Measurements from ENCODE around the gene ATP8B4. TPM values are rescaled to one million over a fixed set of nuclear protein-coding genes. Genes with fewer than 3 reads are reported as not detected.

ATP8B4 gene
- total and polyA plus RNA-seq, 7 donors = 1.2 to 11.1 (median 4.9) TPM

- intact Hi-C loops (cut with DNase I) = loop anchor here (10.0 kb wide), 1 partner anchor 64 kb away; no protein-coding TSS in a partner anchor
These were observed 310.7 kb downstream of the ATP8B4 start for GRCh38 chr15:49808341-49808740.

More at GRCh38 chr15:49808341-49808740, 310.7 kb downstream of the ATP8B4 start:
- WGBS, 2 donors = 76 to 90% methylated on average over 1 of the region's 1 CpG
- DNase-seq = no peak
- Histone ChIP-seq H3K27me3 (no peaks in the 10 kb centered on the region), H3K4me3 (no peak overlapping the region), H3K36me3 (no peaks in the 10 kb centered on the region), H3K4me1 (peaks cover 0 to 9% (median 1%) of the 10 kb centered on the region in 4 donors), H3K9me3 (no peaks in the 10 kb centered on the region), H3K27ac (no peak overlapping the region)
- TF ChIP-seq POLR2AphosphoS5 (IDR thresholded peaks at IDR 0.05) (no peak), CTCF (IDR thresholded peaks at IDR 0.05) (no peak), POLR2A (IDR thresholded peaks at IDR 0.05) (no peak), EP300 (IDR thresholded peaks at IDR 0.05) (no peak)

Small RNA genes lying within 50 kb of the gene (small RNA-seq; reads per million reads assigned to genes)
- 0 reads per million in 3 donors for gene RNA5SP394

Other genes starting within 250 kb of the ATP8B4 start
- under 1 TPM in 2 of 4 donors, not detected in 2; 0.33 to 0.36 TPM for gene SLC27A2, start 63.0 kb upstream of the ATP8B4 start, total RNA-seq
- gene SLC27A2, start 63.0 kb upstream of the ATP8B4 start, polyA plus RNA-seq = 10 to 100 TPM in 1 of 3 donors, 1 to 10 TPM in 2; 4.6 to 16.6 (median 5.4) TPM
- gene HDC, start 146.5 kb upstream of the ATP8B4 start, total RNA-seq = 1 to 10 TPM in 3 of 4 donors, under 1 TPM in 1; 0.16 to 1.4 (median 1.2) TPM
- 1 to 10 TPM in 1 of 3 donors, under 1 TPM in 1, not detected in 1; 0.26 to 2.4 TPM for gene HDC, start 146.5 kb upstream of the ATP8B4 start, polyA plus RNA-seq
- 10 to 100 TPM; 11.4 to 17.5 (median 14.6) TPM for gene GABPB1, start 236.0 kb upstream of the ATP8B4 start, total RNA-seq
- 1 to 10 TPM; 5.4 to 8.4 (median 7.6) TPM for gene GABPB1, start 236.0 kb upstream of the ATP8B4 start, polyA plus RNA-seq

Measured in sigmoid colon (tissue), 7 donors.